ENCODE results near the gene VEGFC. TPM values are rescaled to one million over a fixed set of nuclear protein-coding genes. Genes with fewer than 3 reads are reported as not detected.
A peak's percentile ranks its signal among the peaks of the same experiment; 100 is the strongest.

VEGFC gene
- total RNA-seq, 1 donor from 2014 or later, result 20.3 TPM

DNA sequence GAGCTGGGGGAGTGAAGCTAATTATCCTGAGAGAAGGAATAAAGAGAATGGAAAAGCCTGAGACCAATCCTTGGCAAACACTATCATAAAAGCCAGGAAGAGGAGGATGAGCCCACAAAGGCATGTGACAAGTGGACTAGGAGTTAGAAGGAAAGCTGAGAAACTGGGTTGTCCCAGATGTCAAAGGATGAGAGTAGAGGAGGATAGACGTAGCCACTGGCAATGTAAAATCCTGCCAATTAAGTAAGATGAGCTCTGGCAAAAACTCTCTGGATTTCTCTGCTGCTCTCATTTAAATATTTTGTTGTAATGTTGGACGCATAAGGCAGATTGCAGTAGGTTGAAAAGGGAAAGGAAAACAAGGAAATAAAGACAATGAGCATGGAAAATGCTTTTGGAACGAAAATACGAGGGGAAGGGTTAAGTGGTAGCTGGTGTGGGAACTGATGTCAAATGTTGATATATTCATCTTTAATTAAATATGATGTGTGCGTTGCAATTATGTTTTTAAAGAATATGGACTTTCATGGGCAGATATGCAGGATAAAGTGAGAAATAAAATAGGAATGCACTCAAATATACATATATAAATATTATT, 14.2 kb upstream of the VEGFC start:
- no peak overlapping the region for H3K27ac ChIP-seq (ENCODE audit: low read depth, low read length)
- Mint-ChIP-seq H3K9me3 (ENCODE audit: unreplicated experiment) (peaks cover 7% of the 10 kb centered on the region), H3K4me3 (ENCODE audit: unreplicated experiment) (no peak overlapping the region), H3K4me1 (ENCODE audit: low read depth, unreplicated experiment) (peaks cover 3% of the 10 kb centered on the region), H3K27ac (ENCODE audit: unreplicated experiment) (no peak overlapping the region), H3K36me3 (ENCODE audit: low read depth, unreplicated experiment) (no peaks in the 10 kb centered on the region), H3K27me3 (ENCODE audit: low read depth, unreplicated experiment) (no peaks in the 10 kb centered on the region)
- H3K4me2 ChIP-seq (ENCODE audit: low read length), result no peak overlapping the region
- H3K9me3 ChIP-seq (ENCODE audit: insufficient read depth, low read depth, low read length), result peaks cover 5% of the 10 kb centered on the region
- H4K20me1 ChIP-seq (ENCODE audit: insufficient read depth, low read length), result no peaks in the 10 kb centered on the region
- H3K79me2 ChIP-seq (ENCODE audit: insufficient read depth, low read length), result no peaks in the 10 kb centered on the region
- FAIRE-seq, result no peak
- H3K4me1 ChIP-seq (ENCODE audit: insufficient read depth, low read length), result no peaks in the 10 kb centered on the region
- DNase-seq (ENCODE audit: low read depth), result no peak
- no peaks in the 10 kb centered on the region for H3K36me3 ChIP-seq (ENCODE audit: insufficient read depth, low read length)
- no peak overlapping the region for H3K4me3 ChIP-seq (ENCODE audit: insufficient read depth, low read depth, low read length)
- no peak overlapping the region for H3K9ac ChIP-seq (ENCODE audit: low read length)
- no peak for TF ChIP-seq EZH2 (IDR thresholded peaks at IDR 0.05; ENCODE audit: insufficient read depth, low read length)
- TF ChIP-seq, protein P1, sequence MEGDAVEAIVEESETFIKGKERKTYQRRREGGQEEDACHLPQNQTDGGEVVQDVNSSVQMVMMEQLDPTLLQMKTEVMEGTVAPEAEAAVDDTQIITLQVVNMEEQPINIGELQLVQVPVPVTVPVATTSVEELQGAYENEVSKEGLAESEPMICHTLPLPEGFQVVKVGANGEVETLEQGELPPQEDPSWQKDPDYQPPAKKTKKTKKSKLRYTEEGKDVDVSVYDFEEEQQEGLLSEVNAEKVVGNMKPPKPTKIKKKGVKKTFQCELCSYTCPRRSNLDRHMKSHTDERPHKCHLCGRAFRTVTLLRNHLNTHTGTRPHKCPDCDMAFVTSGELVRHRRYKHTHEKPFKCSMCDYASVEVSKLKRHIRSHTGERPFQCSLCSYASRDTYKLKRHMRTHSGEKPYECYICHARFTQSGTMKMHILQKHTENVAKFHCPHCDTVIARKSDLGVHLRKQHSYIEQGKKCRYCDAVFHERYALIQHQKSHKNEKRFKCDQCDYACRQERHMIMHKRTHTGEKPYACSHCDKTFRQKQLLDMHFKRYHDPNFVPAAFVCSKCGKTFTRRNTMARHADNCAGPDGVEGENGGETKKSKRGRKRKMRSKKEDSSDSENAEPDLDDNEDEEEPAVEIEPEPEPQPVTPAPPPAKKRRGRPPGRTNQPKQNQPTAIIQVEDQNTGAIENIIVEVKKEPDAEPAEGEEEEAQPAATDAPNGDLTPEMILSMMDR (IDR thresholded peaks at IDR 0.05; ENCODE audit: insufficient read depth, low read depth, low read length), result no peak
- H3K27me3 ChIP-seq (ENCODE audit: insufficient read depth, low read length), result no peaks in the 10 kb centered on the region
- H2AFZ ChIP-seq (ENCODE audit: low read depth, low read length), result no peak overlapping the region

DNA sequence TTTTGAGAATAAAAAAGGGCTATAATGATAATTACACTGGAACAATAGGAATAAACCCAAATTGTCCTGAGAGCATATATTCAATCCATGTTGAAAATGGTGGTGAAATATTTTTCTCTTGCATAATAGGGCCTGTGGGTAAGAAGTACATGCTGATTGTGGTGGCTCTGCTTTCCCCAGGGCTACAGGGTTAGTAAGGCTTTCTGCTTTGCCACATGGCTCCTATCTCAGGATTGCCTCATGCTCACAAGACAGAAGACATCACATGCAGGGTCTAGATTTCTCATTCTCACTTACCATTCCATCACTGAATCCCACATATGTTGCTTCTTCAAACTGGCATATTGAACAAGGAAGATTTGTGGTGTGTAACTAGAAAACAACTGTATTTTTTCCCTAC, 12.4 kb upstream of the VEGFC start:
- H3K27ac ChIP-seq (ENCODE audit: low read depth, low read length), result no peak overlapping the region
- peaks cover 5% of the 10 kb centered on the region for H3K9me3 ChIP-seq (ENCODE audit: insufficient read depth, low read depth, low read length)
- no peak for FAIRE-seq
- H2AFZ ChIP-seq (ENCODE audit: low read depth, low read length), result no peak overlapping the region
- no peak overlapping the region for H3K27ac Mint-ChIP-seq (ENCODE audit: unreplicated experiment)
- no peaks in the 10 kb centered on the region for H3K36me3 ChIP-seq (ENCODE audit: insufficient read depth, low read length)
- peaks cover 3% of the 10 kb centered on the region for H3K4me1 Mint-ChIP-seq (ENCODE audit: low read depth, unreplicated experiment)
- H3K4me3 ChIP-seq (ENCODE audit: insufficient read depth, low read depth, low read length), result no peak overlapping the region
- no peak overlapping the region for H3K9ac ChIP-seq (ENCODE audit: low read length)
- no peak for TF ChIP-seq EZH2 (IDR thresholded peaks at IDR 0.05; ENCODE audit: insufficient read depth, low read length)
- TF ChIP-seq, protein P1 (IDR thresholded peaks at IDR 0.05; ENCODE audit: insufficient read depth, low read depth, low read length), result no peak
- no peaks in the 10 kb centered on the region for H3K27me3 ChIP-seq (ENCODE audit: insufficient read depth, low read length)
- DNase-seq (ENCODE audit: low read depth), result peak; percentile 36
- no peak overlapping the region for H3K4me3 Mint-ChIP-seq (ENCODE audit: unreplicated experiment)
- H3K79me2 ChIP-seq (ENCODE audit: insufficient read depth, low read length), result no peaks in the 10 kb centered on the region
- no peaks in the 10 kb centered on the region for H3K4me1 ChIP-seq (ENCODE audit: insufficient read depth, low read length)
- H3K36me3 Mint-ChIP-seq (ENCODE audit: low read depth, unreplicated experiment), result no peaks in the 10 kb centered on the region
- H3K4me2 ChIP-seq (ENCODE audit: low read length), result no peak overlapping the region
- H3K9me3 Mint-ChIP-seq (ENCODE audit: unreplicated experiment), result peaks cover 7% of the 10 kb centered on the region
- no peaks in the 10 kb centered on the region for H4K20me1 ChIP-seq (ENCODE audit: insufficient read depth, low read length)
- no peaks in the 10 kb centered on the region for H3K27me3 Mint-ChIP-seq (ENCODE audit: low read depth, unreplicated experiment)

DNA sequence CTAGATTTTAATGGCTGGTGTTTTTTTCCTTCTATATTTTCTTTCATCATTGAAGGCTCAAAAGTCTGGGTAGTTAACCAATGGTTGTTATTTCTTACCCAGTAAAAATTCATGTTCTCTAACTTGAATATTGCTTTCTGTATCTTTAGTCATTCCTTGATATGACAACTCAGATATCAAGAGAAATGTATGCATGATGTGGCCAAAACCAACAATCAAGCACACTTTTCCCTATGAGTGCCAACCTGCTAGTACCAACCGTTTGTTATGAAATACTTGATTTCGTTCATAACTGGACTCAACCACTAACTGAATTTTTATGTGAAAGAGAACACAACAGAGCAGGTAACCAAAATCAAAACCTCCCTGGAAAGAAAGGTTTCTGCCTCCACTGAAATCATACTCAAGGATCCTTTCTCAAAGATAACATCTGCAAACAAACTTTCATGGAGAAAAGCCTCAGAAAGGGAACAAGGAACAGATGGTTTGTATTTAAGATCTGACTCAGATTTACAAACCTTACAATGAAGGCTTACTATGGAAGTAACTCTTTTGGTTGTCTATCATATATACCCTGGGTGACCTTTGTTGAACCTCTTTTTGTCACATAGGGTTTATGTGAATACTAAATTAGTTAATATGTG, 8.3 kb upstream of the VEGFC start:
- H3K4me2 ChIP-seq (ENCODE audit: low read length), result no peak overlapping the region

More for the DNA sequence above, 8.3 kb upstream of the VEGFC start:
- Histone ChIP-seq H3K4me1 (ENCODE audit: insufficient read depth, low read length) (no peaks in the 10 kb centered on the region), H3K79me2 (ENCODE audit: insufficient read depth, low read length) (no peaks in the 10 kb centered on the region), H3K9me3 (ENCODE audit: insufficient read depth, low read depth, low read length) (no peaks in the 10 kb centered on the region), H3K9ac (ENCODE audit: low read length) (no peak overlapping the region), H4K20me1 (ENCODE audit: insufficient read depth, low read length) (no peaks in the 10 kb centered on the region), H3K27me3 (ENCODE audit: insufficient read depth, low read length) (no peaks in the 10 kb centered on the region), H3K27ac (ENCODE audit: low read depth, low read length) (no peak overlapping the region), H3K4me3 (ENCODE audit: insufficient read depth, low read depth, low read length) (no peak overlapping the region), H2AFZ (ENCODE audit: low read depth, low read length) (no peak overlapping the region), H3K36me3 (ENCODE audit: insufficient read depth, low read length) (no peaks in the 10 kb centered on the region)
- Mint-ChIP-seq H3K27me3 (ENCODE audit: low read depth, unreplicated experiment) (peaks cover 3% of the 10 kb centered on the region), H3K9me3 (ENCODE audit: unreplicated experiment) (no peaks in the 10 kb centered on the region), H3K4me1 (ENCODE audit: low read depth, unreplicated experiment) (peaks cover 3% of the 10 kb centered on the region), H3K4me3 (ENCODE audit: unreplicated experiment) (no peak overlapping the region), H3K27ac (ENCODE audit: unreplicated experiment) (no peak overlapping the region), H3K36me3 (ENCODE audit: low read depth, unreplicated experiment) (peaks cover 3% of the 10 kb centered on the region)
- TF ChIP-seq EZH2 (IDR thresholded peaks at IDR 0.05; ENCODE audit: insufficient read depth, low read length), result no peak
- TF ChIP-seq, protein P1 (IDR thresholded peaks at IDR 0.05; ENCODE audit: insufficient read depth, low read depth, low read length), result no peak
- peak; percentile 87 for FAIRE-seq
- DNase-seq (ENCODE audit: low read depth), result no peak
